ENCODE measurements around the gene JMJD8. TPM values are rescaled to one million over a fixed set of nuclear protein-coding genes. Genes with fewer than 3 reads are reported as not detected.

JMJD8 gene
- total RNA-seq, 1 donor from 2014 or later: 63.3 TPM

DNA sequence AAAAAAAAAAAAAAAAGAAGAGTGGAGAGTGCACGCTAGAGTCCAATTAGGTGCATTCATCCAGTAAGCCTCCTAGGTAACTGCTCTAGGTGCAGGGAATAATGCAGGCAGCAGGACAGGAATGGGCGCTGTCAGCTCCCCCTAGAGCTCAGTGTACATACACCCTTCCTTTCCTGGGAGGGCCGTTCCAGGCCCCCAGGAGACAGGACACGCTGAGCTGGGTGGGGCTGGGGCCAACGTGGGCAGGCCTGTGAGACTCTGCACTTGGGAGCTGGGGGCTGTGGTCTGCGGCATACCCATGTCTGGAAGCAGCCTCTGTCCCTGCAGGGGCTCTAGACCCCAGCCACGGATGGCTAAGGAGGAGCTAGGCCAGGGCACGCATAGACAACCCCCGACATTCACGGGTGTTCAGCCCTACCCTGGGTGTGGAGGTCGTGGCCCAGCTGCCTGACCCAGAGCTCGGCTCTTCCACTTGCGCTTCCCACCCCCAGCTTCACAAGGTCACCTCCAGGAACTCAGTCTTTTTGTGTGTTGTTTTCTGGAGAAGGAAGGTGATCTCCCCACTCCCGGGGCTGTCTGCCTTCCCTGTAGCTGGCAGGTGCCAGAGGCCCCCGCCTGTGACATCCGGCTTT, 35.8 kb upstream of the JMJD8 start:
- no peaks in the 10 kb centered on the region for H3K9me3 Mint-ChIP-seq
- no peaks in the 10 kb centered on the region for H3K36me3 Mint-ChIP-seq
- TF ChIP-seq, protein P1, sequence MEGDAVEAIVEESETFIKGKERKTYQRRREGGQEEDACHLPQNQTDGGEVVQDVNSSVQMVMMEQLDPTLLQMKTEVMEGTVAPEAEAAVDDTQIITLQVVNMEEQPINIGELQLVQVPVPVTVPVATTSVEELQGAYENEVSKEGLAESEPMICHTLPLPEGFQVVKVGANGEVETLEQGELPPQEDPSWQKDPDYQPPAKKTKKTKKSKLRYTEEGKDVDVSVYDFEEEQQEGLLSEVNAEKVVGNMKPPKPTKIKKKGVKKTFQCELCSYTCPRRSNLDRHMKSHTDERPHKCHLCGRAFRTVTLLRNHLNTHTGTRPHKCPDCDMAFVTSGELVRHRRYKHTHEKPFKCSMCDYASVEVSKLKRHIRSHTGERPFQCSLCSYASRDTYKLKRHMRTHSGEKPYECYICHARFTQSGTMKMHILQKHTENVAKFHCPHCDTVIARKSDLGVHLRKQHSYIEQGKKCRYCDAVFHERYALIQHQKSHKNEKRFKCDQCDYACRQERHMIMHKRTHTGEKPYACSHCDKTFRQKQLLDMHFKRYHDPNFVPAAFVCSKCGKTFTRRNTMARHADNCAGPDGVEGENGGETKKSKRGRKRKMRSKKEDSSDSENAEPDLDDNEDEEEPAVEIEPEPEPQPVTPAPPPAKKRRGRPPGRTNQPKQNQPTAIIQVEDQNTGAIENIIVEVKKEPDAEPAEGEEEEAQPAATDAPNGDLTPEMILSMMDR (conservative IDR thresholded peaks at IDR 0.05): peak; percentile 22
- peak overlapping the region; percentile 84 for H3K4me3 Mint-ChIP-seq
- H3K4me1 Mint-ChIP-seq (ENCODE audit: unreplicated experiment): peaks cover 11% of the 10 kb centered on the region
- no peak overlapping the region for H3K27ac Mint-ChIP-seq
- DNase-seq (ENCODE audit: extremely low spot score, unreplicated experiment): no peak
- peaks cover 2% of the 10 kb centered on the region for H3K27me3 Mint-ChIP-seq

DNA sequence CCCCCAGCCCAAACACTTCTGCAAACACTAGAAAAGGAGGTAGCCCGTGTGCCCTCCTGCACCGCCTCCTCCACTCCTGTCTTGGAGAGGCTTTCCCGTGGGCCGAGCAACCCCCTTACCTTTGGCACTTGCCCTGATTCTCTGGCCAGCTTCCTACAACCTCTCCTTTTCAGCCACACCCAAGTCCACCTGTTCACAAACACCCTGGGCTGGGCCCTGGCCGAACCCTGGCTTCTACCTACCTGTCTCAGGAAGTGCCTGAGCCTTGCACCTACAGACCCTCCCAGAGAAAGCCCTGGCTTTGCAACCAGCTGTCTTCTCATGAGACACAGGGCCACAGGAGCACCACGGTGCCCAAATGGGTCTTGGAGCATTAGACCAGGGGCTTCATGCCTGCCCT, 34.8 kb upstream of the JMJD8 start:
- Mint-ChIP-seq H3K9me3 (no peaks in the 10 kb centered on the region), H3K27ac (peak overlapping the region; percentile 59), H3K4me3 (peak overlapping the region; percentile 84), H3K36me3 (no peaks in the 10 kb centered on the region), H3K27me3 (peaks cover 5% of the 10 kb centered on the region), H3K4me1 (ENCODE audit: unreplicated experiment) (peaks cover 11% of the 10 kb centered on the region)
- TF ChIP-seq, protein P1 (conservative IDR thresholded peaks at IDR 0.05): no peak
- DNase-seq (ENCODE audit: extremely low spot score, unreplicated experiment): no peak

DNA sequence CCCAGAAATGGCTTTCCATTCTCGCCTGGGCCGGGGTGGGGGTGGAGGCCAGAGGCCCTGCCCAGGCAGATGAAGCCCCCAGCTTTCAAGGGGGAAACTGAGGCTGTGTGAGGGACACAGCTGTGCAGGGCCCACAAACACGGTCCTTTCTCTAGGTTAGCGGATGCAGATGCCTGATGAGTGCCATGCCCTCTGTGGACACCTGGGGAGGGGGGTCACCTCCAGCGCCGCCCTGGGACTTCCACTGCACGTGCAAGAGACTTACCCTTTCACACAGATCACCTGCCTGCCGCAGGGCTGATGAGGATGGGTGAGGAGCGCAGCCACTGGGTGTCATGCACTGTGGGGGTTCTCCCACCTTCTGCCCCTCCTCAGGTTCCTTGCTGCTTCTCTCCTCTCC, 34.3 kb upstream of the JMJD8 start:
- no peaks in the 10 kb centered on the region for H3K36me3 Mint-ChIP-seq
- H3K9me3 Mint-ChIP-seq: no peaks in the 10 kb centered on the region
- H3K4me1 Mint-ChIP-seq (ENCODE audit: unreplicated experiment): peaks cover 11% of the 10 kb centered on the region
- no peak overlapping the region for H3K27ac Mint-ChIP-seq
- TF ChIP-seq, protein P1 (conservative IDR thresholded peaks at IDR 0.05): no peak
- H3K27me3 Mint-ChIP-seq: peaks cover 5% of the 10 kb centered on the region
- peak overlapping the region; percentile 84 for H3K4me3 Mint-ChIP-seq
- DNase-seq (ENCODE audit: extremely low spot score, unreplicated experiment): no peak

DNA sequence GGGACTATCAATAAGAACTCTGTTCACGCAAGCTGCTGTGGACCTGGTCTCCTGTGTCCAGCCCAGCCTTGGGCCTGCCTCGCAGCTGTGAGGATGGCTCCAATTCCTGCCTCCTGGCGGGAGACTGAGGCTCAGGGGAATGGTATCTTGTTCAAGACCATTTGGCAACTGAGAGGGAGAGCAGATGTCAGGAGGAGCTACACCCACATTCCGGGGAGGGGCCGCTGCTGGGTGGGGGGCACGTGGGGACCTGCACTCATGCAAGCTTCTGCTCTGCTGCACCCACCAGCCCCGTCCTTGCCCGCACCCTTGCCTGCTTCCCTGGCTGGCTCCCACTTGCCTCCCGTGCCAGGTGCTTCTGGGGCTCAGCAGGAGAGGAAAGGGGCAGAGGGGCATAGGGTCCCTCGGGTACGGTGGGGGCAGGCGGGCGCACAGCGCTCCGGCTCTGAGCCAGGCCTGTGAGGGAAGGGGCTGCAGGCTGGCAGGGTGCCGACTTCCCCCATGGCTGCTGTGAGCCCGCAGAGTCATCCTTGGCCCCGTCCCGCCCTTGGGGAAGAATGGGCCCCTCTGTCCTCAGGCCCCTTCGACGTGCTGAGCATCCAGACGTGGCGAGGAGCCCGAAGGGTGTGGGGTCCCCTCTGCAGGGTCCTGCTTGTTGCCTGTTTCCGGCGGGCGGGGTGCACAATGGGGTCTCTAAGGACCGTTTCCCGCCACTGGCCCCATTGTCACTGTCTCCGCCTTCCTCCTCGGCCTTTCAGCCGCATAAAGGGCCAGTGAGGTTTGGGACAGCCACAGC, 33.5 kb upstream of the JMJD8 start:
- DNase-seq (ENCODE audit: extremely low spot score, unreplicated experiment): no peak
- Mint-ChIP-seq H3K4me1 (ENCODE audit: unreplicated experiment) (peaks cover 14% of the 10 kb centered on the region), H3K4me3 (no peak overlapping the region), H3K27me3 (peaks cover 8% of the 10 kb centered on the region), H3K27ac (no peak overlapping the region), H3K9me3 (no peaks in the 10 kb centered on the region), H3K36me3 (no peaks in the 10 kb centered on the region)
- TF ChIP-seq, protein P1 (conservative IDR thresholded peaks at IDR 0.05): no peak

DNA sequence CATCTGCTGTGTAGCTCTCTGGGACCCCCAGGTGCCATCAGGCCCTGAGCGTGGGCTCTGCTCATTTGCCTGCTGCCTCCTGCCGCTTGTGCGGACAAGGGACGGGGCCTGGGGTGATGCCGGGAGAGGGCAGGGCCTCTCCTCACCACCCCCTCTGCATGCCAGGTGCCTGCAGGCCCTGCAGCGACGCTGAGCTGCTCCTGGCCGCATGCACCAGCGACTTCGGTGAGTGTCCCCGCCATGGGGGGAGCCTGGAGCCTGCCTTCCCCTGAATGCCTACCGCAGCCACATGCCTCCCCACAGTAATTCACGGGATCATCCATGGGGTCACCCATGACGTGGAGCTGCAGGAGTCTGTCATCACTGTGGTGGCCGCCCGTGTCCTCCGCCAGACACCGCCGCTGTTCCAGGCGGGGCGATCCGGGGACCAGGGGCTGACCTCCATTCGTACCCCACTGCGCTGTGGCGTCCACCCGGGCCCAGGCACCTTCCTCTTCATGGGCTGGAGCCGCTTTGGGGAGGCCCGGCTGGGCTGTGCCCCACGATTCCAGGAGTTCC, 32.7 kb upstream of the JMJD8 start:
- no peaks in the 10 kb centered on the region for H3K9me3 Mint-ChIP-seq
- TF ChIP-seq, protein P1 (conservative IDR thresholded peaks at IDR 0.05): no peak
- peaks cover 16% of the 10 kb centered on the region for H3K4me1 Mint-ChIP-seq (ENCODE audit: unreplicated experiment)
- H3K4me3 Mint-ChIP-seq: peak overlapping the region; percentile 84
- peaks cover 10% of the 10 kb centered on the region for H3K27me3 Mint-ChIP-seq
- H3K36me3 Mint-ChIP-seq: no peaks in the 10 kb centered on the region
- no peak for DNase-seq (ENCODE audit: extremely low spot score, unreplicated experiment)
- H3K27ac Mint-ChIP-seq: no peak overlapping the region
